HCT116 (cell line): Measurements from ENCODE around the gene BRINP3.

Source experiments
- CBX3 ChIP-seq: IDR thresholded peaks from 2 replicates; pipeline ENCODE4 v1.6.1; 2012; ENCODE audit warnings: low read depth
- CEBPB ChIP-seq: IDR thresholded peaks from 2 replicates; pipeline ENCODE4 v1.6.1; 2012; ENCODE audit warnings: low read depth
- CTCF ChIP-seq, 3 experiments: fragments of 200-600 bp in 1 of 3; sonication (generic) in 1 of 3; IDR thresholded peaks in 2 of 3; conservative IDR thresholded peaks in 1 of 3; 2 replicates each; pipeline ENCODE4 v1.5.1; 2012 to 2017; ENCODE audit warnings: low read depth in 2 of 3, low read length in 2 of 3, antibody characterized with exemption in 1 of 3, borderline replicate concordance in 1 of 3, control low read depth in 1 of 3, mild to moderate bottlenecking in 1 of 3, mixed read lengths in 1 of 3, mixed run types in 1 of 3, moderate library complexity in 1 of 3; ENCODE audit not compliant: insufficient read depth in 1 of 3
- EZH2 ChIP-seq: fragments of 200-600 bp; sonication (generic); IDR thresholded peaks from 2 replicates; pipeline ENCODE4 v1.6.1; 2017; ENCODE audit warnings: antibody characterized with exemption, mixed run types
- EZH2phosphoT487 ChIP-seq: fragments of 200-600 bp; IDR thresholded peaks from 2 replicates; pipeline ENCODE4 v1.6.1; 2018; ENCODE audit warnings: antibody characterized with exemption, borderline replicate concordance
- FOSL1 ChIP-seq: IDR thresholded peaks from 2 replicates; pipeline ENCODE4 v1.6.1; 2012; ENCODE audit warnings: low read depth
- POLR2A ChIP-seq: IDR thresholded peaks from 2 replicates; pipeline ENCODE4 v1.7.0; 2011; ENCODE audit warnings: borderline replicate concordance; ENCODE audit not compliant: insufficient read depth, insufficient read length; ENCODE audit errors: extremely low read depth
- POLR2AphosphoS5 ChIP-seq: IDR thresholded peaks from 2 replicates; pipeline ENCODE4 v1.6.1; 2011; ENCODE audit warnings: mild to moderate bottlenecking, low read depth, low read length, moderate library complexity
- RAD21 ChIP-seq: IDR thresholded peaks from 2 replicates; pipeline ENCODE4 v1.6.1; 2012; ENCODE audit warnings: low read depth, mild to moderate bottlenecking
- SP1 ChIP-seq: IDR thresholded peaks from 2 replicates; pipeline ENCODE4 v1.6.1; 2012; ENCODE audit warnings: low read depth
- TCF7L2 ChIP-seq: IDR thresholded peaks from 2 replicates; pipeline ENCODE4 v1.7.0; 2011; ENCODE audit warnings: borderline replicate concordance, inconsistent platforms; ENCODE audit not compliant: insufficient read depth, insufficient read length; ENCODE audit errors: extremely low read depth
- ZBTB33 ChIP-seq: IDR thresholded peaks from 2 replicates; pipeline ENCODE4 v1.6.1; 2011; ENCODE audit warnings: mild to moderate bottlenecking, low read length, moderate library complexity; ENCODE audit not compliant: insufficient replicate concordance; ENCODE audit errors: extremely low read depth
- TF ChIP-seq, protein P1 (sequence below): IDR thresholded peaks from 2 replicates; pipeline ENCODE4 v1.6.1; 2012
- TF ChIP-seq, protein P2 (sequence below): IDR thresholded peaks from 2 replicates; pipeline ENCODE4 v1.6.1; 2012

DNA sequence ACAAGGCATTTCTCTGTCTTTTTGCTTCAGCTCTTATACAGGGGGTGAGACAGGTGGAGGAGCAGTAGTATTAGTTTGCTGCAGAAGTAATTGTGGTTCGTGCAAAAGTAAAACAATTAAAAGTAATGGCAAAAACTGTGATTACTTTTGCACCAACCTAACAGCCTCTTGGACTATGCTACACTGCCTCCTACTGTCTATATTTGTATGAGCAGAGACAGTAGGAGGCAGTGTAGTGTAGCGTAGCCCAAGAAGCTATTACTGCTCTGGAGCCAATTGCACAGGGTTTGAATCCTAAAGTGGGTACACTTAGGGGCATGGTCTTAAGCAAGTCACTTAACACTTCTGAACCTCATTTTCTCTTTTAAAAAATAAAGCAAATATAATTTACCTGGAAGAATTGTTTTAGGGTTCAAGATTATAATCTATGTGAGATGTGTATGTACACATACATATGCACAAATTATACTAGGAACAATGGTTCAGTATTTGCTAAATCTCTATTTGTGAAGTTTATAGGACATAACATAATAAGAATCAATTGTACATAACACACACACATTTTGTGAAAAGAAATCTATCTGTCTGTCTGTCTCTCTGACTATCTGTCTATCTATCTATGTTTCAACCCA lies 103.8 kb downstream of the BRINP3 start:
- TF ChIP-seq POLR2A (no peak), CTCF (IDR thresholded peaks at IDR 0.05 in 2 of 3, conservative IDR thresholded peaks at IDR 0.05 in 1 of 3; ENCODE audit: borderline replicate concordance in 1 of 3, insufficient read depth in 1 of 3, low read depth in 2 of 3, low read length in 2 of 3) (peak; percentile 68 to 97 (median 87)), POLR2AphosphoS5 (no peak), FOSL1 (no peak), EZH2 (no peak), CEBPB (no peak), SP1 (no peak), CBX3 (no peak), EZH2phosphoT487 (no peak), TCF7L2 (no peak), ZBTB33 (no peak), RAD21 (peak; percentile 74)
- TF ChIP-seq, protein P1, sequence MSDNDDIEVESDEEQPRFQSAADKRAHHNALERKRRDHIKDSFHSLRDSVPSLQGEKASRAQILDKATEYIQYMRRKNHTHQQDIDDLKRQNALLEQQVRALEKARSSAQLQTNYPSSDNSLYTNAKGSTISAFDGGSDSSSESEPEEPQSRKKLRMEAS = no peak
- TF ChIP-seq, protein P2, sequence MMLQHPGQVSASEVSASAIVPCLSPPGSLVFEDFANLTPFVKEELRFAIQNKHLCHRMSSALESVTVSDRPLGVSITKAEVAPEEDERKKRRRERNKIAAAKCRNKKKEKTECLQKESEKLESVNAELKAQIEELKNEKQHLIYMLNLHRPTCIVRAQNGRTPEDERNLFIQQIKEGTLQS = no peak
